ENCODE results near the gene HCFC1. TPM values are rescaled to one million over a fixed set of nuclear protein-coding genes. Genes with fewer than 3 reads are reported as not detected.
A peak's percentile ranks its signal among the peaks of the same experiment; 100 is the strongest.

The HCFC1 gene
- total RNA-seq, 1 donor from 2014 or later, result 61.2 TPM

DNA sequence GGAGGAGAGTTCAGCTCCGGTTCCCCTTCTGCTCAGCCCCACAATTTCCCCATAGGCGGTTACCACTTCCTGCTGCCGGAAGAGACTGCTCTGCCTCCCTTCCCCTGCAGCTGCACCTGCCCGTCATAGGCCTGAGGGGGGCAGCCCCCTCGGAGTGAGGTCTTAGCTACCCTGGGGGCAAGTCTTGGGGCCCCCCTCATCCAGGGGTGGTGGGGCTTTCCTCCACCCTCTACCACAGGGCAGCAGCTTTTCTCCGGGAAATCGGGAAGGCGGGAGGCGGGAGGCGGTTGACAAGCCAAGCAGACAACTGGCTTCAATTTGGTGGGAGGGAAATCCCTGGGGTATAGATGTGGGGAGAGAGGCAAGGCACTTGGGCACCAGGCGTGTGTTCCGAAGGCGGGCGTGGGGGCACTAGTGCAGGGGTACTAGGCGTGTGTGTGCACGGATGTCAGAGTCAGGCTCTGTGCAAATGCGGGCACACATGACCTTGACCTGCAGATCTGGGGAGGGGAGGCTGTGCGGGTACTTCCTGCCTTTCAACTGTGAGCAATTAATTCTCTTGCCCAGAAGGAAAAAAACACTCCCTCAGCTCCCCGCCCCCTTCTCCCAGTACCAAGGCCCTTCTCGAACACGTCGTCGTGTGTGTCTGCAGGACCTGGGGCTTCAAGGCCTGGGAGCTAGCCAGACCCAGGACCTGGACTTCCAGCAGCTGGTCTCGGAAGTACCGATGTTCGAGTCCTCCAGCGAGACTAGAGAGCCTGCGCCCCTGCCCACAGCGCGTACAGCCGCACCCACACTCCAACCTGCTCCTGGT, 44.6 kb downstream of the HCFC1 start:
- DNase-seq (ENCODE audit: low read depth) (peak; percentile 9), FAIRE-seq (peak; percentile 5)
- Histone ChIP-seq H3K4me2 (ENCODE audit: low read length) (peak overlapping the region; percentile 89), H3K9ac (ENCODE audit: low read length) (peak overlapping the region; percentile 89), H3K36me3 (ENCODE audit: insufficient read depth, low read length) (peaks cover under 1% of the 10 kb centered on the region), H3K79me2 (ENCODE audit: insufficient read depth, low read length) (peaks cover 7% of the 10 kb centered on the region), H3K27me3 (ENCODE audit: insufficient read depth, low read length) (no peaks in the 10 kb centered on the region), H2AFZ (ENCODE audit: low read depth, low read length) (no peak overlapping the region), H3K27ac (ENCODE audit: low read depth, low read length) (peak overlapping the region; percentile 87), H3K9me3 (ENCODE audit: insufficient read depth, low read depth, low read length) (no peaks in the 10 kb centered on the region), H4K20me1 (ENCODE audit: insufficient read depth, low read length) (peaks cover under 1% of the 10 kb centered on the region), H3K4me3 (ENCODE audit: insufficient read depth, low read depth, low read length) (peak overlapping the region; percentile 56), H3K4me1 (ENCODE audit: insufficient read depth, low read length) (peaks cover 8% of the 10 kb centered on the region)
- H3K27ac Mint-ChIP-seq (ENCODE audit: unreplicated experiment), result peak overlapping the region; percentile 75
- TF ChIP-seq, protein P1, sequence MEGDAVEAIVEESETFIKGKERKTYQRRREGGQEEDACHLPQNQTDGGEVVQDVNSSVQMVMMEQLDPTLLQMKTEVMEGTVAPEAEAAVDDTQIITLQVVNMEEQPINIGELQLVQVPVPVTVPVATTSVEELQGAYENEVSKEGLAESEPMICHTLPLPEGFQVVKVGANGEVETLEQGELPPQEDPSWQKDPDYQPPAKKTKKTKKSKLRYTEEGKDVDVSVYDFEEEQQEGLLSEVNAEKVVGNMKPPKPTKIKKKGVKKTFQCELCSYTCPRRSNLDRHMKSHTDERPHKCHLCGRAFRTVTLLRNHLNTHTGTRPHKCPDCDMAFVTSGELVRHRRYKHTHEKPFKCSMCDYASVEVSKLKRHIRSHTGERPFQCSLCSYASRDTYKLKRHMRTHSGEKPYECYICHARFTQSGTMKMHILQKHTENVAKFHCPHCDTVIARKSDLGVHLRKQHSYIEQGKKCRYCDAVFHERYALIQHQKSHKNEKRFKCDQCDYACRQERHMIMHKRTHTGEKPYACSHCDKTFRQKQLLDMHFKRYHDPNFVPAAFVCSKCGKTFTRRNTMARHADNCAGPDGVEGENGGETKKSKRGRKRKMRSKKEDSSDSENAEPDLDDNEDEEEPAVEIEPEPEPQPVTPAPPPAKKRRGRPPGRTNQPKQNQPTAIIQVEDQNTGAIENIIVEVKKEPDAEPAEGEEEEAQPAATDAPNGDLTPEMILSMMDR (IDR thresholded peaks at IDR 0.05; ENCODE audit: insufficient read depth, low read depth, low read length), result no peak
- TF ChIP-seq EZH2 (IDR thresholded peaks at IDR 0.05; ENCODE audit: insufficient read depth, low read length), result no peak
- H3K4me3 Mint-ChIP-seq (ENCODE audit: unreplicated experiment), result peak overlapping the region; percentile 78
- H3K27me3 Mint-ChIP-seq (ENCODE audit: low read depth, unreplicated experiment), result no peaks in the 10 kb centered on the region
- no peaks in the 10 kb centered on the region for H3K36me3 Mint-ChIP-seq (ENCODE audit: low read depth, unreplicated experiment)
- no peaks in the 10 kb centered on the region for H3K9me3 Mint-ChIP-seq (ENCODE audit: unreplicated experiment)
- no peaks in the 10 kb centered on the region for H3K4me1 Mint-ChIP-seq (ENCODE audit: low read depth, unreplicated experiment)

DNA sequence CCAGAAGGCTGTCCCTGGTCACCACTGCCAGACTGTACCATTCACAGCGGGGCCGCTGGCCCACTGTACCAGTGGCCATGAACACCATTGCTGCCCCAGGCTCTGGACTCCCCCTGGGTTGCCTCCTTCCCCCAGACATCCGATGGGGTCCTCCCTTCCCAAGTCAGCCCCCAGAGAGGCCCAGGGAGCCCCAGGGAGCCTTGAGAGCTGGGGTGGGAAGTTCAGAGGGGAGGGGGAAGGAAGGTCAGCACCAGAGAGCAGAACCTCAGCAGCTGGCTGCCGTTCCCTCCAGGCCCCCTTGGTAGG, 45.1 kb downstream of the HCFC1 start:
- Histone ChIP-seq H3K27me3 (ENCODE audit: insufficient read depth, low read length) (no peaks in the 10 kb centered on the region), H3K36me3 (ENCODE audit: insufficient read depth, low read length) (no peaks in the 10 kb centered on the region), H2AFZ (ENCODE audit: low read depth, low read length) (no peak overlapping the region), H3K9me3 (ENCODE audit: insufficient read depth, low read depth, low read length) (no peaks in the 10 kb centered on the region), H3K9ac (ENCODE audit: low read length) (no peak overlapping the region), H4K20me1 (ENCODE audit: insufficient read depth, low read length) (no peaks in the 10 kb centered on the region), H3K27ac (ENCODE audit: low read depth, low read length) (no peak overlapping the region), H3K4me3 (ENCODE audit: insufficient read depth, low read depth, low read length) (no peak overlapping the region), H3K79me2 (ENCODE audit: insufficient read depth, low read length) (peaks cover 1% of the 10 kb centered on the region), H3K4me1 (ENCODE audit: insufficient read depth, low read length) (peaks cover 8% of the 10 kb centered on the region), H3K4me2 (ENCODE audit: low read length) (peak overlapping the region; percentile 89)
- FAIRE-seq, result no peak
- no peaks in the 10 kb centered on the region for H3K27me3 Mint-ChIP-seq (ENCODE audit: low read depth, unreplicated experiment)
- no peaks in the 10 kb centered on the region for H3K4me1 Mint-ChIP-seq (ENCODE audit: low read depth, unreplicated experiment)
- H3K36me3 Mint-ChIP-seq (ENCODE audit: low read depth, unreplicated experiment), result no peaks in the 10 kb centered on the region
- no peak overlapping the region for H3K4me3 Mint-ChIP-seq (ENCODE audit: unreplicated experiment)
- no peak overlapping the region for H3K27ac Mint-ChIP-seq (ENCODE audit: unreplicated experiment)
- no peak for DNase-seq (ENCODE audit: low read depth)
- no peak for TF ChIP-seq EZH2 (IDR thresholded peaks at IDR 0.05; ENCODE audit: insufficient read depth, low read length)
- TF ChIP-seq, protein P1 (IDR thresholded peaks at IDR 0.05; ENCODE audit: insufficient read depth, low read depth, low read length), result no peak
- no peaks in the 10 kb centered on the region for H3K9me3 Mint-ChIP-seq (ENCODE audit: unreplicated experiment)
